Panc1 (cell line): Measurements from ENCODE around the gene COPB1.

Source experiments
- CTCF ChIP-seq: fragments of 450-650 bp; IDR thresholded peaks from 2 replicates; pipeline ENCODE4 v1.5.1; 2017; ENCODE audit warnings: mild to moderate bottlenecking
- POLR2AphosphoS5 ChIP-seq: IDR thresholded peaks from 2 replicates; pipeline ENCODE4 v1.6.1; 2012; ENCODE audit warnings: mild to moderate bottlenecking, low read depth, low read length, moderate library complexity

GRCh38 chr11:14463623-14464022 lies 36.0 kb downstream of the COPB1 start:
- no peak for TF ChIP-seq CTCF
- no peak for TF ChIP-seq POLR2AphosphoS5
